Activated naive CD8-positive, alpha-beta T cell treated with anti-CD3 and anti-CD28 coated beads, Interleukin-2, amount 50 U/mL, for 24 hours (primary cell): ENCODE measurements around the gene CTXND2.
"Not testable (repeated sequence)": the region's sequence is repeated elsewhere in the genome, so short reads cannot be mapped to it uniquely, and the experiment has no call there.

ENCODE experiments used
- ATAC-seq: fragments of 150-1000 bp; cut with Tn5 transposase; one replicate; pipeline ENCODE4 v1.10.0; 2021
- DNase-seq: peaks from one replicate; pipeline ENCODE4 v3.0.0; 2021
- H3K27ac Mint-ChIP-seq: one replicate; pipeline ENCODE4 v1.8.0; 2021; ENCODE audit warnings: mild to moderate bottlenecking, mixed read lengths
- H3K27me3 Mint-ChIP-seq: one replicate; pipeline ENCODE4 v1.8.0; 2021; ENCODE audit warnings: mixed read lengths
- H3K36me3 Mint-ChIP-seq: one replicate; pipeline ENCODE4 v1.8.0; 2021; ENCODE audit warnings: low read depth, mixed read lengths
- H3K4me1 Mint-ChIP-seq: one replicate; pipeline ENCODE4 v1.8.0; 2021; ENCODE audit warnings: mixed read lengths
- H3K4me3 Mint-ChIP-seq: one replicate; pipeline ENCODE4 v1.8.0; 2021; ENCODE audit warnings: mild to moderate bottlenecking, moderate library complexity, mixed read lengths
- H3K9me3 Mint-ChIP-seq: one replicate; pipeline ENCODE4 v1.8.0; 2021; ENCODE audit warnings: mixed read lengths

Gene CTXND2

DNA sequence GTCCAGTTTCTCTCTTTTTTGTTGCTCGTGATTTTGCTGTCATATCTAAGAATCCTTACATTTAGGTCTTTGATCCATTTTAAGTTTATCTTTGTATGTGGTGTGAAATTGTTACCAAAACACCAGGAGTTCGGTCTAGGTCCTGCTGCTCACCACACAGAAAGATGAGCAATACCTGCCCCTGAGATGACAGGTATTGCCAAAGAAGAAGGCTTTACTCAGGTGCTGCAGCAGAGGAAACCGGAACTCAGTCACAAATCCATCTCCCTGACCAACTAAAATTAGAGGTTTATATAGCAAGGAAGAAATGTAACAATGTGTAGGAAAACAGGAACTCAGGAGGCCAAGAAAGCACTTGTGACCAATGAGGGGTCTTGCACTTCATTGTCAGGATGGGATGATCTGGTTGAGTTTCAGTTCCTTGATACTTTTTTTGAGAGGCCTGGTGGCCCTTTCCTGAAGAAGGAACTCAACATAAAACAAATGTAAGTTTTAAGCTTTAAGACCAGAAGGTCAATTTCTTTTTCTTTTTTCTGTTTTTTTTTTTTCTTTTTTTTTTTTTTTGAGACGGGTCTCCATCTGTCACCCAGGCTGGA, 22.7 kb downstream of the CTXND2 start:
- peaks cover 4% of the 10 kb centered on the region for H3K36me3 Mint-ChIP-seq
- ATAC-seq = no peak

GRCh38 chr1:150912623-150913022, 25.7 kb downstream of the CTXND2 start:
- H3K4me3 Mint-ChIP-seq = no peak overlapping the region

More for the DNA sequence above, 22.7 kb downstream of the CTXND2 start:
- Mint-ChIP-seq H3K4me1 (peaks cover 27% of the 10 kb centered on the region), H3K4me3 (no peak overlapping the region), H3K27me3 (no peaks in the 10 kb centered on the region), H3K27ac (no peak overlapping the region), H3K9me3 (peaks cover 6% of the 10 kb centered on the region)
- no peak for DNase-seq

GRCh38 chr1:150917387-150917786, 30.5 kb downstream of the CTXND2 start:
- no peaks in the 10 kb centered on the region for H3K36me3 Mint-ChIP-seq
- H3K27ac Mint-ChIP-seq = no peak overlapping the region
- H3K4me3 Mint-ChIP-seq = no peak overlapping the region
- H3K4me1 Mint-ChIP-seq = peaks cover 6% of the 10 kb centered on the region
- DNase-seq (no peak), ATAC-seq (no peak)
- no peaks in the 10 kb centered on the region for H3K9me3 Mint-ChIP-seq
- no peaks in the 10 kb centered on the region for H3K27me3 Mint-ChIP-seq

More at GRCh38 chr1:150912623-150913022, 25.7 kb downstream of the CTXND2 start:
- Mint-ChIP-seq H3K9me3 (peaks cover 6% of the 10 kb centered on the region), H3K36me3 (peaks cover 4% of the 10 kb centered on the region), H3K27me3 (no peaks in the 10 kb centered on the region), H3K4me1 (peaks cover 12% of the 10 kb centered on the region), H3K27ac (no peak overlapping the region)
- DNase-seq (no peak), ATAC-seq (no peak)

GRCh38 chr1:150922519-150922975, 35.6 kb downstream of the CTXND2 start:
- H3K4me1 Mint-ChIP-seq = peaks cover 32% of the 10 kb centered on the region
- peak overlapping the region; percentile 26 for H3K4me3 Mint-ChIP-seq
- H3K36me3 Mint-ChIP-seq = peaks cover 7% of the 10 kb centered on the region
- ATAC-seq = peak; percentile 97
- no peaks in the 10 kb centered on the region for H3K9me3 Mint-ChIP-seq
- no peaks in the 10 kb centered on the region for H3K27me3 Mint-ChIP-seq
- peak; percentile 81 for DNase-seq
- H3K27ac Mint-ChIP-seq = peak overlapping the region; percentile 69

- DNase-seq (peak; percentile 11), ATAC-seq (no peak)
- H3K4me1 Mint-ChIP-seq = peaks cover 38% of the 10 kb centered on the region
- peaks cover 31% of the 10 kb centered on the region for H3K36me3 Mint-ChIP-seq
- H3K27me3 Mint-ChIP-seq = no peaks in the 10 kb centered on the region
- H3K9me3 Mint-ChIP-seq = peaks cover 4% of the 10 kb centered on the region
- H3K4me3 Mint-ChIP-seq = peak overlapping the region; percentile 95
- H3K27ac Mint-ChIP-seq = peak overlapping the region; percentile 46
These were observed 38.1 kb downstream of the CTXND2 start for GRCh38 chr1:150925080-150925479.

- peaks cover 42% of the 10 kb centered on the region for H3K36me3 Mint-ChIP-seq
These were observed 39.3 kb downstream of the CTXND2 start, which contains the start of gene SETDB1 for GRCh38 chr1:150926097-150926741. TSS of gene SETDB1 (plus strand) at chr1:150926363. CDS start at chr1:150927715, 1,352 bp downstream.

GRCh38 chr1:150927624-150928023, 40.7 kb downstream of the CTXND2 start:
- DNase-seq (no peak), ATAC-seq (no peak)
- H3K27ac Mint-ChIP-seq = peak overlapping the region; percentile 17
- H3K4me1 Mint-ChIP-seq = peaks cover 29% of the 10 kb centered on the region
- H3K4me3 Mint-ChIP-seq = peak overlapping the region; percentile 95
- peaks cover 21% of the 10 kb centered on the region for H3K9me3 Mint-ChIP-seq
- H3K27me3 Mint-ChIP-seq = no peaks in the 10 kb centered on the region
- peaks cover 54% of the 10 kb centered on the region for H3K36me3 Mint-ChIP-seq

More at GRCh38 chr1:150926097-150926741, 39.3 kb downstream of the CTXND2 start, which contains the start of gene SETDB1:
- DNase-seq (peak; percentile 95), ATAC-seq (peak; percentile 84)
- H3K4me3 Mint-ChIP-seq = peak within 1 kb of the TSS; percentile 95
- H3K27ac Mint-ChIP-seq = peak within 1 kb of the TSS; percentile 96
- no peaks in the 10 kb centered on the region for H3K27me3 Mint-ChIP-seq
- H3K9me3 Mint-ChIP-seq = peaks cover 9% of the 10 kb centered on the region
- peaks cover 38% of the 10 kb centered on the region for H3K4me1 Mint-ChIP-seq

GRCh38 chr1:150928286-150928685, 41.4 kb downstream of the CTXND2 start:
- ATAC-seq (no peak), DNase-seq (no peak)
- Mint-ChIP-seq H3K27me3 (no peaks in the 10 kb centered on the region), H3K4me1 (peaks cover 24% of the 10 kb centered on the region), H3K27ac (peak overlapping the region; percentile 36), H3K9me3 (peaks cover 22% of the 10 kb centered on the region), H3K4me3 (no peak overlapping the region), H3K36me3 (peaks cover 59% of the 10 kb centered on the region)

DNA sequence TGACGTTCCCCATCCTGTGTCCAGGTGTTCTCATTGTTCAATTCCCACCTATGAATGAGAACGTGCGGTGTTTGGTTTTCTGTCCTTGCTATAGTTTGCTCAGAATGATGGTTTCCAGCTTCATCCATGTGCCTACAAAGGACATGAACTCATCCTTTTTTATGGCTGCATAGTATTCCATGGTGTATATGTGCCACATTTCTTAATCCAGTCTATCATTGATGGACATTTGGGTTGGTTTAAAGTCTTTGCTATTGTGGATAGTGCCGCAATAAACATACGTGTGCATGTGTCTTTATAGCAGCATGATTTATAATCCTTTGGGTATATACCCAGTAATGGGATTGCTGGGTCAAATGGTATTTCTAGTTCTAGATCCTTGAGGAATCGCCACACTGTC, 41.8 kb downstream of the CTXND2 start:
- Mint-ChIP-seq H3K4me1 (peaks cover 24% of the 10 kb centered on the region), H3K36me3 (peaks cover 59% of the 10 kb centered on the region), H3K9me3 (peaks cover 22% of the 10 kb centered on the region)
- H3K4me3 Mint-ChIP-seq, ATAC-seq, H3K27ac Mint-ChIP-seq, DNase-seq, H3K27me3 Mint-ChIP-seq: not testable (repeated sequence)

GRCh38 chr1:150931773-150932172, 44.8 kb downstream of the CTXND2 start:
- Mint-ChIP-seq H3K27me3 (no peaks in the 10 kb centered on the region), H3K9me3 (peaks cover 22% of the 10 kb centered on the region), H3K4me1 (peaks cover 18% of the 10 kb centered on the region), H3K4me3 (no peak overlapping the region), H3K27ac (no peak overlapping the region), H3K36me3 (peaks cover 66% of the 10 kb centered on the region)
- DNase-seq = no peak
- no peak for ATAC-seq

- Mint-ChIP-seq H3K9me3 (no peaks in the 10 kb centered on the region), H3K4me1 (no peaks in the 10 kb centered on the region), H3K27me3 (no peaks in the 10 kb centered on the region), H3K4me3 (no peak overlapping the region), H3K27ac (peak overlapping the region; percentile 16), H3K36me3 (peaks cover 52% of the 10 kb centered on the region)
- ATAC-seq (no peak), DNase-seq (no peak)
These were observed 57.9 kb downstream of the CTXND2 start for GRCh38 chr1:150944856-150945255.

DNA sequence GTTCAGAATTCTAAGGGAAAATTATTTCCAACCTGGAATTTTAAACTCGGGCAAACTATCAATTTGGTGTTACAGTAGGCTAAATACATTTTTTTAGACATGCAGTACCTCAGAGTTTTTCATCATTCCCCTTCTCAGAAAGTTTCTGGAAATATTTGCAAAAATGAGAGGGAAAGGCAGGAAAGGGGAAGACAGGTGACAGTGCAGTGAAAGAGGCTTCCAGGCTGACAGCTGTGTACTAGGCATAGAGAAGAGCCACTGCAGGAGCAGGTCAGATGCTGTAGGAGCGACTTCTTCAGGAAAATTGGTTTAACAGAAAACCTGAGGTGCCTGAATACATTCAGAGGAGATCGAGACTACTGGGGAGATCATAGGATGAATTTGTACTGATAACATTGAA, 67.8 kb downstream of the CTXND2 start:
- Mint-ChIP-seq H3K36me3 (peaks cover 59% of the 10 kb centered on the region), H3K27ac (no peak overlapping the region), H3K4me1 (no peaks in the 10 kb centered on the region), H3K9me3 (no peaks in the 10 kb centered on the region), H3K27me3 (no peaks in the 10 kb centered on the region), H3K4me3 (no peak overlapping the region)
- no peak for ATAC-seq
- no peak for DNase-seq

GRCh38 chr1:150955280-150955679, 68.3 kb downstream of the CTXND2 start:
- peaks cover 59% of the 10 kb centered on the region for H3K36me3 Mint-ChIP-seq
- H3K9me3 Mint-ChIP-seq = no peaks in the 10 kb centered on the region
- H3K4me3 Mint-ChIP-seq = no peak overlapping the region
- ATAC-seq (no peak), DNase-seq (no peak)
- H3K27ac Mint-ChIP-seq = peak overlapping the region; percentile 50
- H3K27me3 Mint-ChIP-seq = no peaks in the 10 kb centered on the region
- H3K4me1 Mint-ChIP-seq = no peaks in the 10 kb centered on the region

GRCh38 chr1:150957666-150958065, 70.7 kb downstream of the CTXND2 start:
- Mint-ChIP-seq H3K27ac (no peak overlapping the region), H3K4me1 (peaks cover 1% of the 10 kb centered on the region), H3K9me3 (no peaks in the 10 kb centered on the region), H3K4me3 (no peak overlapping the region), H3K36me3 (peaks cover 58% of the 10 kb centered on the region), H3K27me3 (no peaks in the 10 kb centered on the region)
- DNase-seq (no peak), ATAC-seq (no peak)

- Mint-ChIP-seq H3K27ac (peak overlapping the region; percentile 2), H3K4me1 (peaks cover 1% of the 10 kb centered on the region), H3K27me3 (no peaks in the 10 kb centered on the region), H3K4me3 (no peak overlapping the region), H3K9me3 (no peaks in the 10 kb centered on the region), H3K36me3 (peaks cover 60% of the 10 kb centered on the region)
- no peak for DNase-seq
- no peak for ATAC-seq
These were observed 73.7 kb downstream of the CTXND2 start for GRCh38 chr1:150960646-150961045.
